ENCODE data around the gene GAA.
"Not testable (repeated sequence)": the region's sequence is repeated elsewhere in the genome, so short reads cannot be mapped to it uniquely, and the experiment has no call there.

The GAA gene

GRCh38 chr17:80083136-80083661 is 18.2 kb upstream of the GAA start:
- no peak for DNase-seq

- no peak for DNase-seq
Measured at GRCh38 chr17:80084773-80085172, 16.6 kb upstream of the GAA start.

GRCh38 chr17:80086081-80086480 is 15.3 kb upstream of the GAA start:
- no peak for DNase-seq

- DNase-seq, result no peak
Measured at GRCh38 chr17:80086616-80087015, 14.8 kb upstream of the GAA start.

- no peak for DNase-seq
Measured at GRCh38 chr17:80087346-80088265, 13.8 kb upstream of the GAA start.

GRCh38 chr17:80089762-80090161 is 11.6 kb upstream of the GAA start:
- DNase-seq, result no peak

GRCh38 chr17:80090164-80090563 is 11.2 kb upstream of the GAA start:
- DNase-seq, result not testable (repeated sequence)

GRCh38 chr17:80091376-80091775 is 10.0 kb upstream of the GAA start:
- DNase-seq, result no peak

GRCh38 chr17:80092959-80093358 is 8.4 kb upstream of the GAA start:
- DNase-seq, result no peak

GRCh38 chr17:80095038-80095843 is 6.1 kb upstream of the GAA start:
- no peak for DNase-seq

GRCh38 chr17:80095844-80096475 is 5.4 kb upstream of the GAA start:
- no peak for DNase-seq

- DNase-seq, result no peak
Measured at GRCh38 chr17:80096561-80097021, 4.8 kb upstream of the GAA start.

GRCh38 chr17:80097127-80097621 is 4.2 kb upstream of the GAA start:
- no peak for DNase-seq

GRCh38 chr17:80097844-80098691 is 3.3 kb upstream of the GAA start:
- DNase-seq, result no peak

GRCh38 chr17:80099291-80100034 is 1.9 kb upstream of the GAA start:
- DNase-seq, result no peak

GRCh38 chr17:80100035-80100323 is 1.4 kb upstream of the GAA start:
- no peak for DNase-seq

GRCh38 chr17:80101946-80102663 is 724 bp downstream of the GAA start:
- DNase-seq, result no peak

- DNase-seq, result no peak
Measured at GRCh38 chr17:80102664-80103448, 1.5 kb downstream of the GAA start.

- no peak for DNase-seq
Measured at GRCh38 chr17:80103449-80104085, 2.2 kb downstream of the GAA start.
